NCI-H2196 treated with DMSO at 0.1 percent for 48 hours (cell line): ENCODE measurements around the gene MN1.

Experiments
- DNase-seq: peaks from one replicate; lab custom pipeline; 2025; ENCODE audit not compliant: unreplicated experiment; lab: John Stamatoyannopoulos, UW

Gene MN1

DNA sequence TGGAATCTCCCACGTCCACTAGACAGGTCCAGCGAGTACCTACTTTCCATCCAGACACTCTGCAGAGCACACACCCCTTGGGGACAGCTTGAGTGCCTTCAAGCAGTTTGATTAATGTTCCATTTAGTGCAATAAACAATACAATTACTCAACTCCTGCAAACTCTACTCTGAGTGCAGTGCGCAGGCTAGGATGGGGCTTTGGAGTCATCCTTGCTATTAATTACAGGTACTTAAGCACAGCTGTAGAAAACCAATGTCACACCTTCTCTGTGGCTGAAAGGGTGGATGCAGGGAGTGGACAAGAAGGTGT, 82.6 kb downstream of the MN1 start:
- no peak for DNase-seq

DNA sequence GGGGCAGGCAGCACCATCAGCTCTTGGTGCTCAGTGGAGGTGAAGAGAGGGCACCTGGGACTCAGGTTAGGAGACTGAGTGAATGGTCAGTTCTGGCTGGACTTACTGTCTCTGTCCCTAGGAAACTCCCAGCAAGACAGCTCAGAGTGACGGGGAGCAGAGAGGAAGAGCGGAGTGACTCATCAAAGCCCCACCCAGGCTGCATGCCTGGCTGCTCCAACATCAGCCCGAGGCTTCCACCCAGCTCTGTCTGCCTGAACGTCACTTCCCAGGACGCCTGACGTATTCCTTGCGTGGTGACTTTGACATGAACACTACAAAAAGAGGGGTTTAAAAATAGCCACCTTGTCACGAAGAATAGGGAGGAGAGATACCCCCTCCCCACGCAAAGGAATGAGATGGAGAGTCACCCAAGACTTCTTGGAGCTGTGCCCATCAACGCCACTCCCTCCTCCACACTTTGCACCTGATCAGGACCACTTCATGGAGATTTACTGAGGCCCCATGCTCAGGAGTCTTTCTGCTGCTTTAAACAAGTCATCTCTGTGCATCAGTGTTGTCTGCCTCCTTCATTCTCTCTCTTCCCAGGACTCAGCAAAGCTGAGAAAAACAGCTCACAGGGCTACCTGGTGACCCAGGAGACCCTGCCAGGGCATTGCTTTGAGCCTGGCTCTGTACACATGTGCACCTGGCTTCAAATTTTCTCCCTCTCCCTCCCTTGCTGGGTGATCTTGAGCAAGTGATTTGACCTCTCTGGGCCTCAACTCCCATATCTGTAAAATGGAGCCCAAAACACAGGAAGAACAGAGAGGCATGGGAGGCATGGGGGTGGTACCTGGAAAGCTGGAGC, 83.1 kb downstream of the MN1 start:
- DNase-seq, result no peak

GRCh38 chr22:27717094-27717493, 84.5 kb downstream of the MN1 start:
- DNase-seq, result no peak

DNA sequence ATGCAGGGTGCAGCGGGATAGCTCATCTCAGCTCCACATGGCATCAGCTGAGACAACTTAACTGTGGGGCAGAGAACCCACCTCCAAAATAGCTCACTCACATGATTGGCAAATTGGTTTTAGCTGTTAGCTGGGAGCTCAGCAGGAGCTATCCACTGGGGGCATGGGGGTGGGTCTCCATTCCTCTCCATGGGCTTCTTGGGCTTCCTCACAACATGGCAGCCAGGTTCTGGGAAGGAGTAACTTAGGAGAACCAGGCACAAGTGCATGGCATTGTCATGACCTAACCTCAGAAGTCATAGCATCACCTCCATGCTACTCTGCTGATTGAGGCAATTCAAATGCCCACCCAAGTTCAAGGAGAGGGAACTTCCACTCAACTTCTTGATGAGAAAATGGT, 85.5 kb downstream of the MN1 start:
- no peak for DNase-seq

- no peak for DNase-seq
Observed at GRCh38 chr22:27715106-27715505, 86.5 kb downstream of the MN1 start.

GRCh38 chr22:27714068-27714467, 87.5 kb downstream of the MN1 start:
- no peak for DNase-seq

DNA sequence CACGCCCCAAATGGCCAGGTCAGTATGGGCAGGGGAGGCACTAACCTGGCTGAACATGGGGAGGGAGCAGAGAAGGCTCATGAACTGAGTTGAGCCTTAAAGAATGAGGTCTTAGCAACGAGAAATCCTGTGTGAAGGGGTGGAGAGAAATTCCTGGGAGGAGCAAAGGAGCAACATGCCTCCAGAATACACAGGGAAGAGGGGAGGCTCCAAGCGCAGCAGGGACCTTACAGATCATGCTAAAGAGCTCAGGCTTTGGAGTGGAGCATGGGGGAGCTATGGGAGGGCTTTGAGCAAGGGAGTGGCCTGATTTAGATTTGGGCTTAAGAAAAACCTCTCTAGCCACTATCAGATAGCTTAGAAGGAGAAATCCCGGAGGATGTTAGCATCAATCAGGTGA, 88.1 kb downstream of the MN1 start:
- DNase-seq, result no peak

DNA sequence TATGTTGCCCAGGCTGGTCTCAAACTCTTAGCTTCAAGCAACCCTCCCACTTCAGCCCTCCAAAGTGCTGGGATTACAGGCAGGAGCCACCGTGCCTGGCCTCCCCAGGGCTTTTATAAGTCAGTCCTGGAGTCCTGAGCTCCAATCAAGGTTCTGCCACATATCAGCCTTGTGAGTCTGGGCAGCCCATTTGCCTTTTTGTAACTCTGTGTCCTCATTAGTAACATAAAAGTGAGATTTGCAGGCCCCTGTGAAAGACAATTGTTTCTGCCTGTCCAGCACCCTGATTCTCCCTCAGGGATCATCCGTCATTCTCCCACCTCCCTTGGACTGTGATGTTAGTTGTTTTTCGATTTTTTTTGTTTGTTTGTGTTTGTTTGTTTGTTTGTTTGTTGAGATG, 89.8 kb downstream of the MN1 start:
- no peak for DNase-seq

DNA sequence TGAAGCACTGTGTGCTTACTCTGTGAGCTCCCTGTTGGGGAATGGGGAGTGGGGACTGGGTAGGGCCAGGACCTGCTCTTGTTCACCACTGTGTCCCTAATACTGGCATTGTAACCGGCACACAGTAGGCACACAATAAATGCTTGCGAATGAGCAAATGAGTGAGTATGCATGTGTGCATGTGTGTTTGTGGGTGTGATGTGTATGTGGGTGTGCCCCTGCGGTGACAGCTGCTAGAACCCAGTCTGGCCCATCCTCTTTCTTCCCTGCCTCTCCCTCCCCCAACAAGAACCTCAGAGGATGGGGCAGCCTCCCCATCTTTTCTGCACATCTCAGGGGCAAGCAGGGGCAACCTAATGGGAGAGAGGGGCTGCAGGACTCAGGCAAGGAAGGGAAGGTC, 90.5 kb downstream of the MN1 start:
- no peak for DNase-seq

GRCh38 chr22:27709919-27710675, 91.5 kb downstream of the MN1 start:
- DNase-seq, result no peak

- no peak for DNase-seq
Observed at GRCh38 chr22:27706489-27706888, 95.1 kb downstream of the MN1 start.

DNA sequence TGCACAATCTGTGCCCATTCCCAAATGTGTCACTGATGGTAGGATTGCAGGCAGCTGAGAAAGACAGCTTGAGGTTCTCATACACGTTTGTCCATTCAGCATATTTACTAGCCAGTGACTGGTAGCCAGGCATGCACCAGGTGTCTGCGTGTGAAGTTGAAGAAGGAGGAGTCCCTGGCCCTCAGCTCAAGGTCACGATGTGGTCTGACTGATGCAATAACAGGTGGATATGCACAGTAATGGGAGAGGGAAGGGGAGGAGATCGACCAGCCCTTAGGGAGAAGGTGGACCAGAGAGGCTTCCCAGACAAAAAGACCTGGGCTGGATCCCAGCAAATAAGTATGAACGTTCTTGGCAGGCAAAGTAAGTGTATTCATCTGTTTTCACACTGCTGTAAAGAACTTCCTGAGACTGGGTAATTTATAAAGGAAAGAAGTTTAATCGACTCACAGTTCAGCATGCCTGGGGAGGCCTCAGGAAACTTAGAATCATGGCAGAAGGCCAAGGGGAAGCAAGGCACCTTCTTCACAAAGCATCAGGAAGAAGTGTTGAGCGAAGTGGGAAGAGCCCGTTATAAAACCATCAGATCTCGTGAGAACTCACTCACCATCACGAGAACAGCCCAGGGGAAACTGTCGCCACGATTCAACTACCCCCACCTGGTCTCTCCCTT, 96.0 kb downstream of the MN1 start:
- no peak for DNase-seq

- no peak for DNase-seq
Observed at GRCh38 chr22:27704581-27704980, 97.0 kb downstream of the MN1 start.

DNA sequence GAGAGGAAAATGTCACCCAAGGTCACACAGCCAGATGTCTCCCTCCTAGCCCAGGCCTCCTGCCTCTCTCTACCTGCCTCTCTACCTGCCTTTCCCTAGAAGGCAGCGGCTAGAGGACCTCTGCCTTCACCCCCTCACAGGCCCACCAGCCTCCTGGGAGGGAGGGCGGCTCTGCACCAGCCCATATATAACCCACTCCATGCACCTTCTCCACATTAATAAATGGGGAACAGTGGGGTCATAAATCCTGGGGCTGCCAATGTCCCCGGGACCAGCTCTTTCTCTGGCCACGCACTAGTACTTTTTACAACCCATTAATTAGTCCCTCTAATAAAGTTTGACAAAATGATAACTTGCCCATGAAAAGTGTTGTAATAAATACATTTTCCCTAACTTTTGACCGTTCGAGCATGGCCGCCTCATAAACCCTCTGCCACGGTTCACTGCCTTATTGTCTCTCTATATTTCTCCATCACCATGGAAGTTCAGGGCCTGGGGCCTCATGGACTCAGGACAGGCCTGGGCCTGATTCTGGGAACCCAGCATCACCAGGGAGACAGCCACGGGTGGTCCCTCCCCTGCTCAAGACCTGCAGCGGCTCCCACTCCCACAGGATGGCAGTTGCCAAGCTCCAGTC, 102.1 kb downstream of the MN1 start:
- DNase-seq, result no peak

DNA sequence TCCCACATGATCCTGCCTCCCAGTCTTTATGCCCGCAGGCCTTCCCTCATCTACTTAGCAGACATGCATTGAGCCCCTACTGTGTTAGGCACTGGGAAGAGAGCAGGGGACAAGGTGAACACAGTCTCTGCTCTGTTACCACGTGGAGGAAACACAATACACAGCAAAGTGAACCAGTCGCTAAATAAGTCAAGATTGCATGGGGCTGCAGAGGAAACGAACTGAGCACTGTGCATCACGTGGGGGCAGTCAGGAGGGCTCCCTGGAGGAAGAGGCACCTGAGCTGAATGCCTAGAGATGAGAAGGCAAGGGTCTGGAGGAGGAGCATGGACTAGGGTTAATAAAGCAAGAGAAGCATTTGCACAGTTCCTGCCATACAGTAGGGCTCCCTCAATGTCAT, 102.7 kb downstream of the MN1 start:
- DNase-seq, result no peak
